OCI-LY7 (cell line): ENCODE data around the gene INPP5A.

Experiments used
- EZH2phosphoT487 ChIP-seq: fragments of 200-600 bp; sonication (generic); IDR thresholded peaks from 2 replicates; pipeline ENCODE4 v1.6.1; 2018; ENCODE audit warnings: low read depth, borderline replicate concordance, mild to moderate bottlenecking, mixed run types, antibody characterized with exemption, low read length, moderate library complexity, mixed read lengths
- TF ChIP-seq, protein P1 (sequence below): fragments of 200-600 bp; sonication (generic); conservative IDR thresholded peaks from 2 replicates; pipeline ENCODE4 v1.5.1; 2014; ENCODE audit warnings: mild to moderate bottlenecking, antibody characterized with exemption, low read length, moderate library complexity, mixed read lengths

DNA sequence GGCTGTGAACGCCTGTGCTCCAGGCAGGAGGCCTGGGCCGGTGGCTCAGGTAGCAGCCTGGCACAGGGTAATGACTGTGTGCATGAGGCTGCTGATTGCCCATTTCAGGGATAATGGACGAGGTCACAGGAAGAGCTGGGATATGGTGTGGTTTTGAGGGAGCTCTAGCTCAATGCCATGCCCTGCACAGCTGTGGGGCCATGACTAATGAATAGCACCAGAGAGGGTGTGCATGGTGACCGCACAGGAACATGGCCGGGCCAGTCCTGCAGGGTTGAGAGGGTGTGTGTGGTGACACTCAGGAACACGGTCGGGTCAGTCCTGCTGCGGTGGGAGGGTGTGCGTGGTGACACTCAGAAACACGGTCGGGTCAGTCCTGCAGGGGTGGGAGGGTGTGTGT is 226.5 kb downstream of the INPP5A start:
- TF ChIP-seq, protein P1, sequence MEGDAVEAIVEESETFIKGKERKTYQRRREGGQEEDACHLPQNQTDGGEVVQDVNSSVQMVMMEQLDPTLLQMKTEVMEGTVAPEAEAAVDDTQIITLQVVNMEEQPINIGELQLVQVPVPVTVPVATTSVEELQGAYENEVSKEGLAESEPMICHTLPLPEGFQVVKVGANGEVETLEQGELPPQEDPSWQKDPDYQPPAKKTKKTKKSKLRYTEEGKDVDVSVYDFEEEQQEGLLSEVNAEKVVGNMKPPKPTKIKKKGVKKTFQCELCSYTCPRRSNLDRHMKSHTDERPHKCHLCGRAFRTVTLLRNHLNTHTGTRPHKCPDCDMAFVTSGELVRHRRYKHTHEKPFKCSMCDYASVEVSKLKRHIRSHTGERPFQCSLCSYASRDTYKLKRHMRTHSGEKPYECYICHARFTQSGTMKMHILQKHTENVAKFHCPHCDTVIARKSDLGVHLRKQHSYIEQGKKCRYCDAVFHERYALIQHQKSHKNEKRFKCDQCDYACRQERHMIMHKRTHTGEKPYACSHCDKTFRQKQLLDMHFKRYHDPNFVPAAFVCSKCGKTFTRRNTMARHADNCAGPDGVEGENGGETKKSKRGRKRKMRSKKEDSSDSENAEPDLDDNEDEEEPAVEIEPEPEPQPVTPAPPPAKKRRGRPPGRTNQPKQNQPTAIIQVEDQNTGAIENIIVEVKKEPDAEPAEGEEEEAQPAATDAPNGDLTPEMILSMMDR, result no peak
- TF ChIP-seq EZH2phosphoT487, result no peak
